Panc1 (cell line): ENCODE results near the gene COL6A2.

Experiments
- CTCF ChIP-seq: fragments of 450-650 bp; IDR thresholded peaks from 2 replicates; pipeline ENCODE4 v1.5.1; 2017; ENCODE audit warnings: mild to moderate bottlenecking
- POLR2AphosphoS5 ChIP-seq: IDR thresholded peaks from 2 replicates; pipeline ENCODE4 v1.6.1; 2012; ENCODE audit warnings: mild to moderate bottlenecking, low read depth, low read length, moderate library complexity

- no peak for TF ChIP-seq CTCF
- TF ChIP-seq POLR2AphosphoS5, result no peak
Observed at GRCh38 chr21:46104104-46104503, 6.2 kb downstream of the COL6A2 start.
